GM19455 (cell line): ENCODE measurements around the gene DUSP23.

Experiments
- ATAC-seq: cut with Tn5 transposase; IDR thresholded peaks from one replicate; pipeline ENCODE4 v1.9.1; 2021; ENCODE audit not compliant: unreplicated experiment

DUSP23 gene

GRCh38 chr1:159780583-159781582, at the start of gene DUSP23:
DUSP23 (plus strand) TSS chr1:159780962; CDS start chr1:159781101, 139 bp downstream.
- peak; percentile 99 for ATAC-seq

GRCh38 chr1:159737238-159737916, 43.4 kb upstream of the DUSP23 start:
- ATAC-seq = no peak

- no peak for ATAC-seq
Observed at GRCh38 chr1:159743651-159744410, 36.9 kb upstream of the DUSP23 start.

- ATAC-seq = no peak
Observed at GRCh38 chr1:159746666-159747065, 34.1 kb upstream of the DUSP23 start.

GRCh38 chr1:159748370-159748769, 32.4 kb upstream of the DUSP23 start:
- no peak for ATAC-seq

GRCh38 chr1:159749630-159750029, 31.1 kb upstream of the DUSP23 start:
- no peak for ATAC-seq

- no peak for ATAC-seq
Observed at GRCh38 chr1:159750621-159751020, 30.1 kb upstream of the DUSP23 start.

GRCh38 chr1:159751031-159751430, 29.7 kb upstream of the DUSP23 start:
- no peak for ATAC-seq

GRCh38 chr1:159752135-159752580, 28.6 kb upstream of the DUSP23 start:
- ATAC-seq = no peak

GRCh38 chr1:159753386-159753785, 27.4 kb upstream of the DUSP23 start:
- ATAC-seq = no peak

- ATAC-seq = no peak
Observed at GRCh38 chr1:159755451-159756007, 25.2 kb upstream of the DUSP23 start.

- no peak for ATAC-seq
Observed at GRCh38 chr1:159756397-159756796, 24.4 kb upstream of the DUSP23 start.

- ATAC-seq = no peak
Observed at GRCh38 chr1:159763686-159764085, 17.1 kb upstream of the DUSP23 start.

- no peak for ATAC-seq
Observed at GRCh38 chr1:159765806-159766205, 15.0 kb upstream of the DUSP23 start.

GRCh38 chr1:159771127-159771895, 9.5 kb upstream of the DUSP23 start:
- ATAC-seq = no peak

GRCh38 chr1:159774465-159774864, 6.3 kb upstream of the DUSP23 start:
- ATAC-seq = no peak

GRCh38 chr1:159775716-159776115, 5.0 kb upstream of the DUSP23 start:
- ATAC-seq = no peak

GRCh38 chr1:159778266-159778665, 2.5 kb upstream of the DUSP23 start:
- no peak for ATAC-seq

- no peak for ATAC-seq
Observed at GRCh38 chr1:159779403-159779851, 1.3 kb upstream of the DUSP23 start.

- ATAC-seq = no peak
Observed at GRCh38 chr1:159781992-159782391, 1.2 kb downstream of the DUSP23 start.
